HepG2 (cell line): ENCODE measurements around the gene MS4A2.

Experiments
- CREB1 ChIP-seq, 2 experiments: fragments of 450-650 bp in 1 of 2; IDR thresholded peaks; 2 replicates each; pipeline ENCODE4 v1.6.1; 2016 to 2017; ENCODE audit warnings: control low read depth in 1 of 2, mild to moderate bottlenecking in 1 of 2, missing compliant biosample characterization in 1 of 2, missing genetic modification characterization in 1 of 2
- POLR2AphosphoS5 ChIP-seq: IDR thresholded peaks from 2 replicates; pipeline ENCODE4 v1.6.1; 2012; ENCODE audit warnings: low read depth, low read length
- ZNF224 ChIP-seq: sonication (generic); formaldehyde crosslinking; IDR thresholded peaks from 2 replicates; pipeline ENCODE4 v1.5.0; 2020; ENCODE audit warnings: mild to moderate bottlenecking, missing genetic modification reagents
- ZNF331 ChIP-seq: sonication (generic); formaldehyde crosslinking; IDR thresholded peaks from 2 replicates; pipeline ENCODE4 v1.4.0; 2020; ENCODE audit warnings: missing genetic modification reagents
- ZNF446 ChIP-seq: sonication (generic); formaldehyde crosslinking; IDR thresholded peaks from 2 replicates; pipeline ENCODE4 v1.5.0; 2020; ENCODE audit warnings: mild to moderate bottlenecking, missing genetic modification reagents

DNA sequence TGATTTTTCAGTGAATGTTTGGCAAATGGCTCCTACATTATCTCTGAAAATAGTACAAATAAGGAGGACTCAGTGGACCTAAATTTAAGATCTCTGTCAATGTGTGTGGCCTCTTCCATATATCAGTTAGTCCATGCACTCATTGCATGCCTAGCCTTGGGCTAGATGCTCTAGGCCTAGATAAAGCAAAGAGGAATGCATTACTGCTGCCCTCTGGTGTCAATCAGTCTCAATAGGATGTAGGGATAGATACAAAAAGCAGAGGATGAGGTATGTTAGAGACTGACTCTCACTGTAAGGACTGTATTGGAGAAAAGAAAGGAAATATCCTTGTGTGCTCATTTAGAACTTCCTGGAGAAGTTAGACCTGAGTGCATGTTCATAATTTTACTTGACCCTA lies 42.0 kb downstream of the MS4A2 start:
- TF ChIP-seq POLR2AphosphoS5: no peak
- TF ChIP-seq ZNF331 (CRISPR knock-in tag): no peak
- no peak for TF ChIP-seq ZNF446 (CRISPR knock-in tag)
- TF ChIP-seq ZNF224: no peak
- no peak for TF ChIP-seq CREB1 (IDR thresholded peaks at IDR 0.05)
- no peak for TF ChIP-seq CREB1 (CRISPR knock-in tag; IDR thresholded peaks at IDR 0.05)
